Measurements from ENCODE around the gene NDC80. TPM values are rescaled to one million over a fixed set of nuclear protein-coding genes. Genes with fewer than 3 reads are reported as not detected.

NDC80 gene
- total RNA-seq, 1 experiment from 2014 or later: 43.0 TPM

DNA sequence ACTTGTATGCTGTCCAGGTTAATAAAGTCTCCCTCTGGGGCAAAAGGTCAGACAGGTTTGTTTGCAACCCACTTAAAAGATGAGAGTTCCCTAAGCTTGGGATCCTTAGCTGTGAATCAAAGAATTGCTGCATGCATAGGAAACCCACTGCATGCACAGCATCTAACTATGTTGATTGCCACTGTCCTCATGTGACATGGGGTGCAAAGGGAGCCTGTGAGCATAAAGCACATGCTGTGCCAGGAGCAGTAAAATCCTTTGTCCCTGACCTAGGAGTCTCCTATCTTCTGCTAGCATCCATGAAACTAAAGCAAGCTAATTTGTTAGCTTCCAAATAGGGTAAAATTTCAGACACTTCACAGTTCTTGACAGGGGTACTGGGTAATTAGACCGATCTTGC is 13.8 kb upstream of the NDC80 start (continued):
- TF ChIP-seq, protein P1, sequence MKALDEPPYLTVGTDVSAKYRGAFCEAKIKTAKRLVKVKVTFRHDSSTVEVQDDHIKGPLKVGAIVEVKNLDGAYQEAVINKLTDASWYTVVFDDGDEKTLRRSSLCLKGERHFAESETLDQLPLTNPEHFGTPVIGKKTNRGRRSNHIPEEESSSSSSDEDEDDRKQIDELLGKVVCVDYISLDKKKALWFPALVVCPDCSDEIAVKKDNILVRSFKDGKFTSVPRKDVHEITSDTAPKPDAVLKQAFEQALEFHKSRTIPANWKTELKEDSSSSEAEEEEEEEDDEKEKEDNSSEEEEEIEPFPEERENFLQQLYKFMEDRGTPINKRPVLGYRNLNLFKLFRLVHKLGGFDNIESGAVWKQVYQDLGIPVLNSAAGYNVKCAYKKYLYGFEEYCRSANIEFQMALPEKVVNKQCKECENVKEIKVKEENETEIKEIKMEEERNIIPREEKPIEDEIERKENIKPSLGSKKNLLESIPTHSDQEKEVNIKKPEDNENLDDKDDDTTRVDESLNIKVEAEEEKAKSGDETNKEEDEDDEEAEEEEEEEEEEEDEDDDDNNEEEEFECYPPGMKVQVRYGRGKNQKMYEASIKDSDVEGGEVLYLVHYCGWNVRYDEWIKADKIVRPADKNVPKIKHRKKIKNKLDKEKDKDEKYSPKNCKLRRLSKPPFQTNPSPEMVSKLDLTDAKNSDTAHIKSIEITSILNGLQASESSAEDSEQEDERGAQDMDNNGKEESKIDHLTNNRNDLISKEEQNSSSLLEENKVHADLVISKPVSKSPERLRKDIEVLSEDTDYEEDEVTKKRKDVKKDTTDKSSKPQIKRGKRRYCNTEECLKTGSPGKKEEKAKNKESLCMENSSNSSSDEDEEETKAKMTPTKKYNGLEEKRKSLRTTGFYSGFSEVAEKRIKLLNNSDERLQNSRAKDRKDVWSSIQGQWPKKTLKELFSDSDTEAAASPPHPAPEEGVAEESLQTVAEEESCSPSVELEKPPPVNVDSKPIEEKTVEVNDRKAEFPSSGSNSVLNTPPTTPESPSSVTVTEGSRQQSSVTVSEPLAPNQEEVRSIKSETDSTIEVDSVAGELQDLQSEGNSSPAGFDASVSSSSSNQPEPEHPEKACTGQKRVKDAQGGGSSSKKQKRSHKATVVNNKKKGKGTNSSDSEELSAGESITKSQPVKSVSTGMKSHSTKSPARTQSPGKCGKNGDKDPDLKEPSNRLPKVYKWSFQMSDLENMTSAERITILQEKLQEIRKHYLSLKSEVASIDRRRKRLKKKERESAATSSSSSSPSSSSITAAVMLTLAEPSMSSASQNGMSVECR (CRISPR knock-in tag; IDR thresholded peaks at IDR 0.05; ENCODE audit: borderline replicate concordance): no peak
- no peak for TF ChIP-seq TEAD4 (CRISPR knock-in tag; IDR thresholded peaks at IDR 0.05)
- TF ChIP-seq SP1 (CRISPR knock-in tag; conservative IDR thresholded peaks at IDR 0.05): no peak
- TF ChIP-seq, protein P2, sequence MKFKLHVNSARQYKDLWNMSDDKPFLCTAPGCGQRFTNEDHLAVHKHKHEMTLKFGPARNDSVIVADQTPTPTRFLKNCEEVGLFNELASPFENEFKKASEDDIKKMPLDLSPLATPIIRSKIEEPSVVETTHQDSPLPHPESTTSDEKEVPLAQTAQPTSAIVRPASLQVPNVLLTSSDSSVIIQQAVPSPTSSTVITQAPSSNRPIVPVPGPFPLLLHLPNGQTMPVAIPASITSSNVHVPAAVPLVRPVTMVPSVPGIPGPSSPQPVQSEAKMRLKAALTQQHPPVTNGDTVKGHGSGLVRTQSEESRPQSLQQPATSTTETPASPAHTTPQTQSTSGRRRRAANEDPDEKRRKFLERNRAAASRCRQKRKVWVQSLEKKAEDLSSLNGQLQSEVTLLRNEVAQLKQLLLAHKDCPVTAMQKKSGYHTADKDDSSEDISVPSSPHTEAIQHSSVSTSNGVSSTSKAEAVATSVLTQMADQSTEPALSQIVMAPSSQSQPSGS (CRISPR knock-in tag; IDR thresholded peaks at IDR 0.05; ENCODE audit: borderline replicate concordance, low read depth): no peak

DNA sequence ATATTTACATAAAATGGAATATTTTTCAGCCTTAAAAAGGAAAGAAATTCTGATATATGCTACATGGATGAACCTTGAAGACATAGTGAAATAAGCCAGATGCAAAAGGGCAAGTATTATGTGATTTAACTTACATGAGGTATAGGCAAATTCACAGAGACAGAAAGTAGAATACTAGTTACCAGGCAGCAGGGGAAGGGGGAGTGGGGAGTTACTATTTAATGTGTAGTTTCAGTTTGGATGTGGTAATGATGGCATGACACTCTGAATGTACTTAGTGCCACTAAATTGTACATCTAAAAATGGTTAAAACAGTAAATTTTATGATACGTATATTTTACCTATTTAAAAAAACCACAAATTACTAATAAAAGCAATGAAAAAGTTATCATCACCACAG is 12.1 kb upstream of the NDC80 start:
- peaks cover 10% of the 10 kb centered on the region for H3K4me1 Mint-ChIP-seq
- H3K27me3 Mint-ChIP-seq (ENCODE audit: low read depth): no peaks in the 10 kb centered on the region
- no peaks in the 10 kb centered on the region for H3K9me3 Mint-ChIP-seq
- no peak overlapping the region for H3K4me3 Mint-ChIP-seq
- CTCF ChIA-PET: no interaction called here
- DNase-seq (ENCODE audit: low spot score) (no peak), ATAC-seq (no peak)
- peaks cover 7% of the 10 kb centered on the region for H3K36me3 Mint-ChIP-seq
- no peak overlapping the region for H3K27ac Mint-ChIP-seq
- POLR2A ChIA-PET: no interaction called here
- TF ChIP-seq ZNF423 (CRISPR knock-in tag; IDR thresholded peaks at IDR 0.05): no peak
- TF ChIP-seq MYBL2 (CRISPR knock-in tag; IDR thresholded peaks at IDR 0.05): no peak
- TF ChIP-seq, protein P3, sequence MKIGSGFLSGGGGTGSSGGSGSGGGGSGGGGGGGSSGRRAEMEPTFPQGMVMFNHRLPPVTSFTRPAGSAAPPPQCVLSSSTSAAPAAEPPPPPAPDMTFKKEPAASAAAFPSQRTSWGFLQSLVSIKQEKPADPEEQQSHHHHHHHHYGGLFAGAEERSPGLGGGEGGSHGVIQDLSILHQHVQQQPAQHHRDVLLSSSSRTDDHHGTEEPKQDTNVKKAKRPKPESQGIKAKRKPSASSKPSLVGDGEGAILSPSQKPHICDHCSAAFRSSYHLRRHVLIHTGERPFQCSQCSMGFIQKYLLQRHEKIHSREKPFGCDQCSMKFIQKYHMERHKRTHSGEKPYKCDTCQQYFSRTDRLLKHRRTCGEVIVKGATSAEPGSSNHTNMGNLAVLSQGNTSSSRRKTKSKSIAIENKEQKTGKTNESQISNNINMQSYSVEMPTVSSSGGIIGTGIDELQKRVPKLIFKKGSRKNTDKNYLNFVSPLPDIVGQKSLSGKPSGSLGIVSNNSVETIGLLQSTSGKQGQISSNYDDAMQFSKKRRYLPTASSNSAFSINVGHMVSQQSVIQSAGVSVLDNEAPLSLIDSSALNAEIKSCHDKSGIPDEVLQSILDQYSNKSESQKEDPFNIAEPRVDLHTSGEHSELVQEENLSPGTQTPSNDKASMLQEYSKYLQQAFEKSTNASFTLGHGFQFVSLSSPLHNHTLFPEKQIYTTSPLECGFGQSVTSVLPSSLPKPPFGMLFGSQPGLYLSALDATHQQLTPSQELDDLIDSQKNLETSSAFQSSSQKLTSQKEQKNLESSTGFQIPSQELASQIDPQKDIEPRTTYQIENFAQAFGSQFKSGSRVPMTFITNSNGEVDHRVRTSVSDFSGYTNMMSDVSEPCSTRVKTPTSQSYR (CRISPR knock-in tag; IDR thresholded peaks at IDR 0.05): no peak
- TF ChIP-seq, protein P4, sequence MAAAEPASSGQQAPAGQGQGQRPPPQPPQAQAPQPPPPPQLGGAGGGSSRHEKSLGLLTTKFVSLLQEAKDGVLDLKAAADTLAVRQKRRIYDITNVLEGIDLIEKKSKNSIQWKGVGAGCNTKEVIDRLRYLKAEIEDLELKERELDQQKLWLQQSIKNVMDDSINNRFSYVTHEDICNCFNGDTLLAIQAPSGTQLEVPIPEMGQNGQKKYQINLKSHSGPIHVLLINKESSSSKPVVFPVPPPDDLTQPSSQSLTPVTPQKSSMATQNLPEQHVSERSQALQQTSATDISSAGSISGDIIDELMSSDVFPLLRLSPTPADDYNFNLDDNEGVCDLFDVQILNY (CRISPR knock-in tag; IDR thresholded peaks at IDR 0.05): no peak
- no peak for TF ChIP-seq CBFB (CRISPR knock-in tag; IDR thresholded peaks at IDR 0.05; ENCODE audit: low read depth)
- no peak for TF ChIP-seq RELA (CRISPR knock-in tag; IDR thresholded peaks at IDR 0.05; ENCODE audit: borderline replicate concordance)
- TF ChIP-seq FOXP1 (CRISPR knock-in tag; IDR thresholded peaks at IDR 0.05; ENCODE audit: borderline replicate concordance): no peak
- TF ChIP-seq, protein P5, sequence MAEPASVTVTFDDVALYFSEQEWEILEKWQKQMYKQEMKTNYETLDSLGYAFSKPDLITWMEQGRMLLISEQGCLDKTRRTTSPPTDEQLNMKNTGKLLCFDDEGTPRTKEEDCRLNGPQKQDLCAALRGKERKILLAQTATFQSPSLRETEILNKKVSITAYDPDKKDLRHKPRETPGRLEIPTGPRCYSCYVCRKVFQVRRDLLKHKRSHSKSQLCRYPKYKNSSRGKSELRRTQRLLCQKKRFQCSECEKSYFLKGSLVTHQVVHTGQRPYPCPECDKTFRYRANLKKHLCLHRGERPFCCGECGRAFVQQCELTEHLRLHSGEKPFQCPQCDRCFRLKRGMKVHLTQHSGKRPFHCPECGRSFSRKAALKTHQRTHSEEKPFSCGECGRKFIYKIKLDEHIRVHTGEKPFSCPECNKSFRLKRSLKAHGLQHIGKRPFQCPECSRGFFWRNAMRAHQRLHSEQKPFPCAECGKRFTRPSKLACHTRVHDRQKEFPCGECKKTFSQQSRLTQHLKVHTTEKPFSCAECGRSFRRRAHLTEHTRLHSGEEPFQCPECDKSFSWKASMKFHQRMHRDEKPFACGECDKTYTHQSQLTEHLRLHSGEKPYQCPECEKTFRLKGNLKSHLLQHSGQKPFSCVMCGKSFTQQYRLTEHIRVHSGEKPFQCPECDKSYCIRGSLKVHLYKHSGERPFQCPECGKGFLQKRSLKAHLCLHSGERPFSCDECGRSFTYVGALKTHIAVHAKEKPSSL (CRISPR knock-in tag; conservative IDR thresholded peaks at IDR 0.05): no peak
- TF ChIP-seq, protein P6, sequence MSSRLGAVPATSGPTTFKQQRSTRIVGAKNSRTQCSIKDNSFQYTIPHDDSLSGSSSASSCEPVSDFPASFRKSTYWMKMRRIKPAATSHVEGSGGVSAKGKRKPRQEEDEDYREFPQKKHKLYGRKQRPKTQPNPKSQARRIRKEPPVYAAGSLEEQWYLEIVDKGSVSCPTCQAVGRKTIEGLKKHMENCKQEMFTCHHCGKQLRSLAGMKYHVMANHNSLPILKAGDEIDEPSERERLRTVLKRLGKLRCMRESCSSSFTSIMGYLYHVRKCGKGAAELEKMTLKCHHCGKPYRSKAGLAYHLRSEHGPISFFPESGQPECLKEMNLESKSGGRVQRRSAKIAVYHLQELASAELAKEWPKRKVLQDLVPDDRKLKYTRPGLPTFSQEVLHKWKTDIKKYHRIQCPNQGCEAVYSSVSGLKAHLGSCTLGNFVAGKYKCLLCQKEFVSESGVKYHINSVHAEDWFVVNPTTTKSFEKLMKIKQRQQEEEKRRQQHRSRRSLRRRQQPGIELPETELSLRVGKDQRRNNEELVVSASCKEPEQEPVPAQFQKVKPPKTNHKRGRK (CRISPR knock-in tag; IDR thresholded peaks at IDR 0.05; ENCODE audit: borderline replicate concordance): no peak
- no peak for TF ChIP-seq GABPB1 (CRISPR knock-in tag; IDR thresholded peaks at IDR 0.05)
- TF ChIP-seq, protein P7, sequence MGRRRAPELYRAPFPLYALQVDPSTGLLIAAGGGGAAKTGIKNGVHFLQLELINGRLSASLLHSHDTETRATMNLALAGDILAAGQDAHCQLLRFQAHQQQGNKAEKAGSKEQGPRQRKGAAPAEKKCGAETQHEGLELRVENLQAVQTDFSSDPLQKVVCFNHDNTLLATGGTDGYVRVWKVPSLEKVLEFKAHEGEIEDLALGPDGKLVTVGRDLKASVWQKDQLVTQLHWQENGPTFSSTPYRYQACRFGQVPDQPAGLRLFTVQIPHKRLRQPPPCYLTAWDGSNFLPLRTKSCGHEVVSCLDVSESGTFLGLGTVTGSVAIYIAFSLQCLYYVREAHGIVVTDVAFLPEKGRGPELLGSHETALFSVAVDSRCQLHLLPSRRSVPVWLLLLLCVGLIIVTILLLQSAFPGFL (CRISPR knock-in tag; IDR thresholded peaks at IDR 0.05; ENCODE audit: borderline replicate concordance): no peak
- no peak for TF ChIP-seq NR1H2 (CRISPR knock-in tag; IDR thresholded peaks at IDR 0.05)
- TF ChIP-seq, protein P8, sequence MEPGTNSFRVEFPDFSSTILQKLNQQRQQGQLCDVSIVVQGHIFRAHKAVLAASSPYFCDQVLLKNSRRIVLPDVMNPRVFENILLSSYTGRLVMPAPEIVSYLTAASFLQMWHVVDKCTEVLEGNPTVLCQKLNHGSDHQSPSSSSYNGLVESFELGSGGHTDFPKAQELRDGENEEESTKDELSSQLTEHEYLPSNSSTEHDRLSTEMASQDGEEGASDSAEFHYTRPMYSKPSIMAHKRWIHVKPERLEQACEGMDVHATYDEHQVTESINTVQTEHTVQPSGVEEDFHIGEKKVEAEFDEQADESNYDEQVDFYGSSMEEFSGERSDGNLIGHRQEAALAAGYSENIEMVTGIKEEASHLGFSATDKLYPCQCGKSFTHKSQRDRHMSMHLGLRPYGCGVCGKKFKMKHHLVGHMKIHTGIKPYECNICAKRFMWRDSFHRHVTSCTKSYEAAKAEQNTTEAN (CRISPR knock-in tag; IDR thresholded peaks at IDR 0.05): no peak

Data from WTC11 (cell line).